ENCODE data around the gene FBXO46.

Gene FBXO46

DNA sequence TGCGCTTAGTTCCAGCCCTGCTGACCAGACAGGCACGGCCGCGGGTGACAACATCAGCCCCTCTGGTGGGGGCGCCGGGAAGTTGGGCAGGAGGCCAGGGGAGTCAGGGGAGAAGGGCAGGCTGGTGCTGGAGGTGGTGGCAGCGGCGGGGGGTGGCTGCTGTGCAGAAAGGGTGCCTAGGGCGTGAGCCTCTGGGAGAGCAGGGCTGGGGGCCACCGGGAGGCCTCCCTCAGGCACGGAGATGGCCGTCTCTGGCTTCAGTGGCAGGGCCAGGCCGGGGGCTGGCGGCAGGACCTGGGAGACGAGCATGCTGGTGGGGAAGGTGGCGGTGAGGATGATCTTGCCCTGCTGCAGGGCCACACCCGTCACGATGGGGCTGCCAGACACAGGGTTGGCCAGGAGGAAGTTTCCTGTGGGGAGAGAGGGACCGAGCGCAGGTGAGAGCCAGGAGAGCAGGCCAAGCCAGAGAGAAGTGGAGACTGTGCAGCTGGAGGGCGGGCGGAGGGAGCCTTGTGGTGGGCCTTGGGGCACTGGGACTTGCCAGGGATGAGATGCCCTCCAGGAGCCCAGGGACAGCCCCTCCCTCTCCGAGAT lies 35.1 kb upstream of the FBXO46 start:
- TF ChIP-seq, protein P1, sequence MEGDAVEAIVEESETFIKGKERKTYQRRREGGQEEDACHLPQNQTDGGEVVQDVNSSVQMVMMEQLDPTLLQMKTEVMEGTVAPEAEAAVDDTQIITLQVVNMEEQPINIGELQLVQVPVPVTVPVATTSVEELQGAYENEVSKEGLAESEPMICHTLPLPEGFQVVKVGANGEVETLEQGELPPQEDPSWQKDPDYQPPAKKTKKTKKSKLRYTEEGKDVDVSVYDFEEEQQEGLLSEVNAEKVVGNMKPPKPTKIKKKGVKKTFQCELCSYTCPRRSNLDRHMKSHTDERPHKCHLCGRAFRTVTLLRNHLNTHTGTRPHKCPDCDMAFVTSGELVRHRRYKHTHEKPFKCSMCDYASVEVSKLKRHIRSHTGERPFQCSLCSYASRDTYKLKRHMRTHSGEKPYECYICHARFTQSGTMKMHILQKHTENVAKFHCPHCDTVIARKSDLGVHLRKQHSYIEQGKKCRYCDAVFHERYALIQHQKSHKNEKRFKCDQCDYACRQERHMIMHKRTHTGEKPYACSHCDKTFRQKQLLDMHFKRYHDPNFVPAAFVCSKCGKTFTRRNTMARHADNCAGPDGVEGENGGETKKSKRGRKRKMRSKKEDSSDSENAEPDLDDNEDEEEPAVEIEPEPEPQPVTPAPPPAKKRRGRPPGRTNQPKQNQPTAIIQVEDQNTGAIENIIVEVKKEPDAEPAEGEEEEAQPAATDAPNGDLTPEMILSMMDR (IDR thresholded peaks at IDR 0.05; ENCODE audit: insufficient read depth, low read depth, low read length, missing control alignments): no peak
- DNase-seq (ENCODE audit: low read depth): no peak
- no peak overlapping the region for H3K4me3 ChIP-seq (ENCODE audit: low read length)

DNA sequence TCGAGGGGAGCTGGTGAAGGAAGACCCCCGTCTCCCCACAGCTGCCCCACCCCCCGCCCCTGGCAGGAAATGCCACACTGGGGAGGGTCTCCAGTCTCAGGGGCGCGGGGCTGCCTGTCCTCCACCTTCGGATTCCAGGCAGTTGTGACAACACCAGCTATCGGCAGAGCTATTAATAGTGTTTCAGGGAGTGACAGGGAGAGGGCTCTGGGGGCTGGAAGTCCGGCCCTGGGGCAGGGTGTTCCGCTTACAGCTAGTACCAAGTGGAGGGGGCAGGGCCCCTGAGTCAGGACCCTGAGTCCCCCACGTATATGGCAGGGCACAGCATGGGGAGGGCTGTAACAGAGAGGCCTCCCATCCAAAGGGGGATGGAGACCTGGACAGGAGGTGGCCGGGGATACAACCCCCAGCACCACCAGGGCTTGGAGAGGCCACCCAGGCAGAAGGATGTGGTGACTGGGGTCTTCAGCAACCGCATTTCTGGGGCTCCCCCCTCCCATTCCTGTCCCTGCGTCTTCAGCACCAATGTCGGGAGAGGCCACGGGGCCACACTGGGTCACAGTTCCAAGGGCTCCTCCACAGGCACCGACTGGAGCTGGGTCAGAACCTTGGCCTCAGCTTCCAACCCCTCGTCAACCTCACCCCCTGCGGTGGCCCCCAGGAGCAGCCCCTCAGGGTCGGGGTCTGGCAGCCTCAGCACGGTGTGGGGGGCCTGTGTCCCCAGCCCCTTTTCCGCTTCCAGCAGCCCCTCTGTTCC lies 34.4 kb upstream of the FBXO46 start:
- TF ChIP-seq, protein P1 (IDR thresholded peaks at IDR 0.05; ENCODE audit: insufficient read depth, low read depth, low read length, missing control alignments): no peak
- DNase-seq (ENCODE audit: low read depth): no peak
- H3K4me3 ChIP-seq (ENCODE audit: low read length): no peak overlapping the region

DNA sequence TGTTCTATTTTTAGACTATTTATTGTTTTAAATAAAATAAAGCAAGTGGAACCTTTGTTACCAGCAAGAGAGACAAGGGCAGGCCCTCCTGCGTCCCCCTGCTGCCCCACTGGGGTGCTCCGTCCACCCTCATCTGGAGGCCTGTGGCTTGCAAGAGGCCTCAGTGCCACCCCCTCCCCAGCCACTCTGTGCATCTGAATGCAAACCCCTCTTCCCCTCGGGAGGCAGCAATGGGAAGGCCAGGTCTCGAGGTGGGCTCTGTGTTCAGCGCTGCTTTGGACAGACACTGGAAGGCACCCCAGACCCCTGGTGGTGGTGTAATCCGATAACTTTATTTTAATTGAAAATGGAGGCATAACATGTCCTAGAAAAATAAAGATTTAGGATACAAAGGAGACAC lies 33.8 kb upstream of the FBXO46 start:
- TF ChIP-seq, protein P1 (IDR thresholded peaks at IDR 0.05; ENCODE audit: insufficient read depth, low read depth, low read length, missing control alignments): no peak
- no peak overlapping the region for H3K4me3 ChIP-seq (ENCODE audit: low read length)
- DNase-seq (ENCODE audit: low read depth): no peak

DNA sequence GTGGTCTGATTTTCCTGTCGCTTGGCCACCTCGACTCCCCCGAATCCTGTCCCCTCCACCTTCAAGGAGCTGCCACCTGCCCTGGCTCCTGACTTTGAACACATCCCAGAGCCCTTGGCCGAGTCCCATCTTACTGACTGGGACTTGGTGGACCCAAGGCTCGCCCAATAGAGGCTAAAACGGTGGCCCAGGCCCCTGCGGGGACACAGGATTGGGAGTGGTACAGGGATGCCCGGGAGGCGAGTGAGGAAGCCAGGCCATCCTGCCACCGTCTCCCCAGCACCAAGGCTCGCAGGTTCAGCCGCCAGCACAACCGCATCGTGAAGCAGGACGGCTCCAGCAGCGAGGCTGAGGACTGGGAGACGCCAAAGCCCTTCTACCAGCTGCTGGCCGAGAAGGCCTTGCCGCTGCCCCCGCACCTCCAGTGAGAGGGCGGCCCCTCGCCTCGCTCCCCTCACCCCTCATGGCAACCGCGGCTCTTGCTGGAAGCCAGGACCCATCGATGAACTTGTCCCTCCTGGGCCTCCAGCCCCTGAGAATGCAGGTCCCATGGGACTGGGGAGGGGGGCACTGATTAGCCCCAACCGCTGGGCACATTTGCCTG lies 33.1 kb upstream of the FBXO46 start:
- no peak for DNase-seq (ENCODE audit: low read depth)
- TF ChIP-seq, protein P1 (IDR thresholded peaks at IDR 0.05; ENCODE audit: insufficient read depth, low read depth, low read length, missing control alignments): no peak
- no peak overlapping the region for H3K4me3 ChIP-seq (ENCODE audit: low read length)

- TF ChIP-seq, protein P1 (IDR thresholded peaks at IDR 0.05; ENCODE audit: insufficient read depth, low read depth, low read length, missing control alignments): no peak
- DNase-seq (ENCODE audit: low read depth): no peak
- no peak overlapping the region for H3K4me3 ChIP-seq (ENCODE audit: low read length)
Measured at GRCh38 chr19:45762870-45763631, 32.4 kb upstream of the FBXO46 start.

- no peak for DNase-seq (ENCODE audit: low read depth)
- H3K4me3 ChIP-seq (ENCODE audit: low read length): no peak overlapping the region
- TF ChIP-seq, protein P1 (IDR thresholded peaks at IDR 0.05; ENCODE audit: insufficient read depth, low read depth, low read length, missing control alignments): no peak
Measured at GRCh38 chr19:45761714-45762113, 31.0 kb upstream of the FBXO46 start.

Measured in epithelial cell of esophagus (primary cell).